B cell (primary cell): ENCODE results near the gene SLC12A7. TPM values are rescaled to one million over a fixed set of nuclear protein-coding genes. Genes with fewer than 3 reads are reported as not detected.

Experiments used
- ATAC-seq: fragments of 200-7000 bp; cut with Tn5 transposase; one replicate; pipeline ENCODE4 v1.10.0; 2021; ENCODE audit warnings: low read depth, mild to moderate bottlenecking, moderate number of reproducible peaks, moderate library complexity
- CTCF ChIA-PET: fragments of 350-600 bp; sonication (Branson Sonifier 250); formaldehyde crosslinking; loops from one replicate; lab custom pipeline; 2021; ENCODE audit warnings: antibody characterized with exemption, inconsistent platforms; lab: Charles Lee
- POLR2A ChIA-PET: fragments of 350-600 bp; sonication (Branson Sonifier 250); formaldehyde crosslinking; loops from one replicate; lab custom pipeline; 2021; ENCODE audit warnings: antibody characterized with exemption; lab: Charles Lee
- DNase-seq: peaks from one replicate; pipeline ENCODE4 v3.0.0; 2013
- H2AFZ ChIP-seq: 2 replicates; pipeline ENCODE4 v1.6.1; 2012; ENCODE audit warnings: mild to moderate bottlenecking, low read depth, low read length; ENCODE audit not compliant: insufficient read depth, poor library complexity, severe bottlenecking
- H3K27ac ChIP-seq, 2 donors: 1 replicate in 1 of 2; 2 replicates in 1 of 2; pipeline ENCODE4 v1.5.1; 2012 to 2013; ENCODE audit warnings: low read length in 2 of 2, mild to moderate bottlenecking in 2 of 2, moderate library complexity in 1 of 2
- H3K27me3 ChIP-seq, 4 experiments: fragments of 200-600 bp in 1 of 4; sonication (generic) in 1 of 4; replicated peaks in 1 of 4; 1 replicate in 2 of 4; 2 replicates in 2 of 4; pipeline versions ENCODE4 v1.6.1 to v1.7.0; 2013 to 2016; ENCODE audit warnings: low read length in 3 of 4, mild to moderate bottlenecking in 2 of 4, mixed read lengths in 1 of 4, moderate library complexity in 1 of 4; ENCODE audit not compliant: insufficient read depth in 4 of 4, control insufficient read depth in 3 of 4; ENCODE audit errors: control extremely low read depth in 1 of 4
- H3K36me3 ChIP-seq, 2 experiments: replicated peaks in 1 of 2; 1 replicate in 1 of 2; 2 replicates in 1 of 2; pipeline versions ENCODE4 v1.6.1 to v1.7.1; 2013; ENCODE audit warnings: low read length in 1 of 2; ENCODE audit not compliant: insufficient read depth in 2 of 2, control insufficient read depth in 1 of 2; ENCODE audit errors: control extremely low read depth in 1 of 2, extremely low read depth in 1 of 2
- H3K4me1 ChIP-seq, 2 donors: fragments of 200-600 bp in 1 of 2; sonication (generic) in 1 of 2; 1 replicate in 1 of 2; 2 replicates in 1 of 2; pipeline versions ENCODE4 v1.5.1 to v1.6.1; 2013 to 2017; ENCODE audit warnings: low read length in 2 of 2; ENCODE audit not compliant: control insufficient read depth in 2 of 2, insufficient read depth in 2 of 2
- H3K4me2 ChIP-seq: replicated peaks from 2 replicates; pipeline ENCODE3; 2012; ENCODE audit warnings: mild to moderate bottlenecking, low read depth, low read length; ENCODE audit not compliant: poor library complexity, severe bottlenecking
- H3K4me3 ChIP-seq, 5 experiments: fragments of 200-600 bp in 1 of 5; sonication (generic) in 1 of 5; 1 replicate in 3 of 5; 2 replicates in 2 of 5; pipeline versions ENCODE4 v1.5.1 to v1.7.0; 2011 to 2016; ENCODE audit warnings: low read length in 4 of 5, mild to moderate bottlenecking in 4 of 5, low read depth in 2 of 5, control low read depth in 1 of 5, moderate library complexity in 1 of 5; ENCODE audit not compliant: insufficient read depth in 1 of 5; ENCODE audit errors: control extremely low read depth in 1 of 5, extremely low read depth in 1 of 5
- H3K79me2 ChIP-seq: fragments of 200-600 bp; sonication (generic); one replicate; pipeline ENCODE4 v1.6.0; 2016; ENCODE audit warnings: low read length; ENCODE audit not compliant: control insufficient read depth, insufficient read depth
- H3K9ac ChIP-seq: fragments of 200-600 bp; sonication (generic); 2 replicates; pipeline ENCODE4 v1.6.1; 2017; ENCODE audit warnings: mild to moderate bottlenecking, low read length, moderate library complexity
- H3K9me3 ChIP-seq, 3 donors: one replicate each; pipeline versions ENCODE4 v1.6.1 to v1.7.1; 2013; ENCODE audit warnings: low read length in 2 of 3; ENCODE audit not compliant: control insufficient read depth in 2 of 3, insufficient read depth in 1 of 3; ENCODE audit errors: control extremely low read depth in 1 of 3
- H4K20me1 ChIP-seq: 2 replicates; pipeline ENCODE4 v1.6.0; 2012; ENCODE audit warnings: mild to moderate bottlenecking, low read length; ENCODE audit not compliant: insufficient read depth, control insufficient read depth, poor library complexity, severe bottlenecking
- H3K27ac Mint-ChIP-seq: one replicate; pipeline ENCODE4 v1.8.0; 2021; ENCODE audit warnings: mixed read lengths
- H3K27me3 Mint-ChIP-seq: one replicate; pipeline ENCODE4 v1.8.0; 2021; ENCODE audit warnings: mixed read lengths
- H3K4me1 Mint-ChIP-seq: one replicate; pipeline ENCODE4 v1.8.0; 2021; ENCODE audit warnings: mixed read lengths
- H3K4me3 Mint-ChIP-seq: one replicate; pipeline ENCODE4 v1.8.0; 2021; ENCODE audit warnings: mixed read lengths
- H3K9me3 Mint-ChIP-seq: one replicate; pipeline ENCODE4 v1.8.0; 2022; ENCODE audit warnings: mixed read lengths; ENCODE audit not compliant: insufficient read depth
- EZH2 ChIP-seq: IDR thresholded peaks from 2 replicates; pipeline ENCODE4 v1.6.1; 2012; ENCODE audit warnings: borderline replicate concordance, low read depth, mild to moderate bottlenecking, moderate library complexity, low read length; ENCODE audit not compliant: insufficient read depth, poor library complexity, severe bottlenecking
- WGBS: methylation state at CpG from one replicate; pipeline ENCODE4 v1.1.5; 2013; ENCODE audit warnings: missing lambda C conversion rate; ENCODE audit not compliant: insufficient coverage; 5-methylcytosine and 5-hydroxymethylcytosine counted together
- intact Hi-C: fragments of 100-400 bp; cut with micrococcal nuclease; formaldehyde crosslinking; loops from one replicate; pipeline ENCODE4 v1.10.0; 2022
- polyA plus RNA-seq: library from polyadenylated mRNA; depleted of rRNA; stranded (reverse); fragments of >200 nt; gene quantifications from 2 replicates; pipeline ENCODE4 v1.2.3, GENCODE V29; 2012
- total RNA-seq, 2 donors: library from RNA; stranded (reverse); fragments of 120-200 nt in 1 of 2; gene quantifications; 1 replicate in 1 of 2; 2 replicates in 1 of 2; pipeline versions ENCODE4 v1.2.3 to v1.2.4, GENCODE V29; 2013 to 2022
- TF ChIP-seq, protein P1 (sequence below): fragments of 200-600 bp; IDR thresholded peaks from one replicate; pipeline ENCODE4 v1.8.0; 2022; ENCODE audit warnings: antibody characterized with exemption, mild to moderate bottlenecking

Gene SLC12A7
- total and polyA plus RNA-seq, 2 donors (not counting 1 experiment from before 2014, with no cell fraction given): 25.5 to 34.4 TPM

DNA sequence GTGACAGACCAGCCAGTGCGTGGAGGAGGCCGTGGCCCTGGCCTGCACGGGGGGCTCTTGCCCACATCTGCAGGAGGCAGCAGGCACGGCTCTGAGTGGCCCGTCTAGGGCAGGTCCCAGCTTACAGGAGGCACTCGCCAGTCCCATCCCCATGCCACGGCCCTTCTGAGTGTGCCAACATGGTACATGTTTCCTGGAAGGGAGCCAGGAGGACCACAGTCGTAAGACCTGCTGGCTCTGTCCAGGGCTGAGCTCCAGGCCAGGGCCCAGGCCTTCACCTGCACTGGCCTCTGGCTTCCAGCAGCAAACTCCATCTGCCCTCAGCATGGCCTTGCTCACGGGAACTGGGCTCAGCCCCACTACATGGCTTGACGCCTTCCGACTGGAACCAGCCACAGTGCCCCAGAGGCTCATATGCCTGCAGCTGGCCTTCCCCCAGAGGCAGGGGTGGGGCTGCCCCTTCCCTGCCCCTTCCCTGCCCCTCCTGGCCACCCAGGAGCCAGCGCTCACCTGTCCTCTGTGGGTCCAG lies 99.5 kb downstream of the SLC12A7 start:
- peaks cover 9% of the 10 kb centered on the region for H3K4me1 Mint-ChIP-seq
- Histone ChIP-seq H2AFZ (no peak overlapping the region), H3K36me3 (no peaks in the 10 kb centered on the region), H3K9ac (no peak overlapping the region), H3K4me3 (no peak overlapping the region), H3K9me3 (peaks cover 0 to 3% (median 0%) of the 10 kb centered on the region in 3 donors), H3K4me2 (no peak overlapping the region), H3K27me3 (peaks cover 0 to 35% (median 10%) of the 10 kb centered on the region in 4 experiments), H3K4me1 (peaks cover 6 to 12% of the 10 kb centered on the region in 2 donors), H3K79me2 (no peaks in the 10 kb centered on the region), H4K20me1 (no peaks in the 10 kb centered on the region), H3K27ac (no peak overlapping the region)
- H3K4me3 Mint-ChIP-seq: no peak overlapping the region
- ATAC-seq (no peak), DNase-seq (no peak)
- 92% methylated on average over 12 of the region's 12 CpGs for WGBS
- H3K9me3 Mint-ChIP-seq: no peaks in the 10 kb centered on the region
- ChIA-PET CTCF (no interaction called here), POLR2A (no interaction called here)
- peaks cover 34% of the 10 kb centered on the region for H3K27me3 Mint-ChIP-seq
- no peak overlapping the region for H3K27ac Mint-ChIP-seq
- intact Hi-C loops: no loop called here
- TF ChIP-seq, protein P1, sequence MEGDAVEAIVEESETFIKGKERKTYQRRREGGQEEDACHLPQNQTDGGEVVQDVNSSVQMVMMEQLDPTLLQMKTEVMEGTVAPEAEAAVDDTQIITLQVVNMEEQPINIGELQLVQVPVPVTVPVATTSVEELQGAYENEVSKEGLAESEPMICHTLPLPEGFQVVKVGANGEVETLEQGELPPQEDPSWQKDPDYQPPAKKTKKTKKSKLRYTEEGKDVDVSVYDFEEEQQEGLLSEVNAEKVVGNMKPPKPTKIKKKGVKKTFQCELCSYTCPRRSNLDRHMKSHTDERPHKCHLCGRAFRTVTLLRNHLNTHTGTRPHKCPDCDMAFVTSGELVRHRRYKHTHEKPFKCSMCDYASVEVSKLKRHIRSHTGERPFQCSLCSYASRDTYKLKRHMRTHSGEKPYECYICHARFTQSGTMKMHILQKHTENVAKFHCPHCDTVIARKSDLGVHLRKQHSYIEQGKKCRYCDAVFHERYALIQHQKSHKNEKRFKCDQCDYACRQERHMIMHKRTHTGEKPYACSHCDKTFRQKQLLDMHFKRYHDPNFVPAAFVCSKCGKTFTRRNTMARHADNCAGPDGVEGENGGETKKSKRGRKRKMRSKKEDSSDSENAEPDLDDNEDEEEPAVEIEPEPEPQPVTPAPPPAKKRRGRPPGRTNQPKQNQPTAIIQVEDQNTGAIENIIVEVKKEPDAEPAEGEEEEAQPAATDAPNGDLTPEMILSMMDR: no peak
- TF ChIP-seq EZH2: no peak

DNA sequence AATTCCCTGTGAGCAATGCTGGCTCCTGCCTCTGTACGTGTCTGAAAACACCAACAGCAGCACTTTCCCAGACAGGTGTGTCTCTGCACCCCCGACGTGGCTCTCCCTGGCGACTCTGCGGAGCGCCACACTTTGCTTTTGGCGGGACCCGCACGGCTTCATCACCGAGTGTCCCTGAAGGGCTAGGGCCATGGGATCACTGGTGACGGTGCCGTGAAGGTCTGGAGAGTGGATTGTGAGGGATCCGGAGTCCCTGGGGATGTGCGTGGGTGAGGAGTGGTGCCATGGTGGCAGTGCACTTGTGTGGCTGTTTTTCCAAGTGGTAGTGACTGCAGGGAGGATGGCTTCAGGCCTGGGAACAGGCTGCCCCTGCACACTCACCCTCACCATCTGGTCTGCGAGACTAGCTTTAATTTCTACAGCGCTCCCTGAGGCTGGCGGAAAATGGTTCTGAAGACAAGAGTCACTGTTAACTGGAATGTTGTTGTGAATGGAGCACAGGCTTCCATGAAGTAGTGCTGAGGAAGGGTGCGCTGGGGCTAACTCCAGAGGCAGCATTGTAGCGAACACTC lies 100.0 kb downstream of the SLC12A7 start:
- Histone ChIP-seq H3K79me2 (no peaks in the 10 kb centered on the region), H4K20me1 (no peaks in the 10 kb centered on the region), H3K27me3 (peaks cover 0 to 40% (median 12%) of the 10 kb centered on the region in 4 experiments), H2AFZ (no peak overlapping the region), H3K9me3 (peaks cover 0 to 3% (median 0%) of the 10 kb centered on the region in 3 donors), H3K9ac (no peak overlapping the region), H3K36me3 (no peaks in the 10 kb centered on the region), H3K27ac (no peak overlapping the region), H3K4me1 (peaks cover 6 to 12% of the 10 kb centered on the region in 2 donors), H3K4me3 (no peak overlapping the region), H3K4me2 (no peak overlapping the region)
- no peak for ATAC-seq
- POLR2A ChIA-PET: no interaction called here
- no peak for DNase-seq
- peaks cover 11% of the 10 kb centered on the region for H3K4me1 Mint-ChIP-seq
- WGBS: 93% methylated on average over 18 of the region's 19 CpGs
- no peaks in the 10 kb centered on the region for H3K9me3 Mint-ChIP-seq
- CTCF ChIA-PET: no interaction called here
- no peak overlapping the region for H3K27ac Mint-ChIP-seq
- TF ChIP-seq, protein P1: no peak
- TF ChIP-seq EZH2: no peak
- no peak overlapping the region for H3K4me3 Mint-ChIP-seq
- intact Hi-C loops: no loop called here
- H3K27me3 Mint-ChIP-seq: peaks cover 39% of the 10 kb centered on the region
